Ovary (tissue), 9 donors: Measurements from ENCODE around the gene GRID2. TPM values are rescaled to one million over a fixed set of nuclear protein-coding genes. Genes with fewer than 3 reads are reported as not detected.
A peak's percentile ranks its signal among the peaks of the same experiment; 100 is the strongest.

Source experiments
- DNase-seq, 5 donors: peaks; one replicate each; pipeline ENCODE4 v3.0.0-alpha.2; 2019 to 2020
- H3K27ac ChIP-seq, 2 donors: fragments of 200-600 bp; one replicate each; pipeline versions ENCODE4 v1.5.1 to v1.8.0; 2019 to 2022
- H3K27me3 ChIP-seq: fragments of 200-600 bp; one replicate; pipeline ENCODE4 v1.8.0; 2022
- H3K36me3 ChIP-seq: fragments of 200-600 bp; sonication (generic); one replicate; pipeline ENCODE4 v1.5.1; 2019
- H3K4me1 ChIP-seq: one replicate; pipeline ENCODE4 v1.8.1; 2013; ENCODE audit warnings: mild to moderate bottlenecking, moderate library complexity; ENCODE audit not compliant: insufficient read depth
- H3K4me3 ChIP-seq: fragments of 200-600 bp; sonication (generic); one replicate; pipeline ENCODE4 v1.5.1; 2017
- H3K9me3 ChIP-seq, 2 donors: fragments of 200-600 bp in 1 of 2; sonication (generic) in 1 of 2; one replicate each; pipeline versions ENCODE4 v1.5.1 to v1.8.1; 2013 to 2019; ENCODE audit warnings: mild to moderate bottlenecking in 1 of 2, moderate library complexity in 1 of 2
- CTCF ChIP-seq, 3 donors: fragments of 450-650 bp in 2 of 3; fragments of 200-600 bp in 1 of 3; IDR thresholded peaks; one replicate each; pipeline versions ENCODE4 v1.5.1 to v1.8.0; 2016 to 2022; ENCODE audit warnings: antibody characterized with exemption in 3 of 3, mild to moderate bottlenecking in 1 of 3
- EP300 ChIP-seq: sonication (generic); formaldehyde crosslinking; IDR thresholded peaks from one replicate; pipeline ENCODE4 v1.6.1; 2017; ENCODE audit warnings: antibody characterized with exemption
- POLR2A ChIP-seq: fragments of 450-650 bp; IDR thresholded peaks from one replicate; pipeline ENCODE4 v1.6.1; 2017; ENCODE audit warnings: antibody characterized with exemption, mild to moderate bottlenecking, moderate library complexity
- WGBS, 3 donors: extraction: QIAGEN DNeasy Blood & Tissue Kit in 1 of 3; methylation state at CpG; one replicate each; pipeline versions ENCODE4 v1.1.5 to v1.1.7; 2013 to 2017; 5-methylcytosine and 5-hydroxymethylcytosine counted together
- intact Hi-C, 4 donors: fragments of 100-400 bp; cut with DNase I; formaldehyde crosslinking; loops; one replicate each; pipeline versions ENCODE4 v1.11.0 to v1.15.1; 2022 to 2023
- polyA plus RNA-seq, 2 donors: library from polyadenylated mRNA; stranded (reverse); fragments of 200-250 nt in 1 of 2; fragments of 350-450 nt in 1 of 2; fragmentation: Illumina TruSeq in 1 of 2; extraction: RNeasy Lipid Tissue Mini Kit (QIAGEN cat#74804) in 1 of 2; gene quantifications; one replicate each; pipeline ENCODE4 v1.2.3, GENCODE V29; 2013 to 2014
- total RNA-seq, 7 donors: library from RNA; depleted of rRNA in 2 of 7; stranded (reverse); fragments of >200 nt in 2 of 7; fragmentation: NEBNext Ultra II Directional in 3 of 7; extraction: Animal tissue kit (Norgen Biotek cat#: 25700) in 3 of 7; gene quantifications; one replicate each; pipeline versions ENCODE4 v1.1.0 to v1.2.4, GENCODE V29; 2016 to 2023
- donor health status: DM: no; HTN: no; CAD: no; lungs with moderate emphysema.
- donor health status: DM: no; HTN: no; CAD: no.
- donor health status: Bipolar disorder and iron deficiency.
- donor health status: DM: yes; HTN: yes; CAD: no.
- donor health status: DM: no; HTN: no; CAD: no.
- donor health status: DM: yes; HTN: yes; CAD: no.

GRID2 gene
- total and polyA plus RNA-seq, 9 donors: 0.65 to 6.8 (median 2.6) TPM

DNA sequence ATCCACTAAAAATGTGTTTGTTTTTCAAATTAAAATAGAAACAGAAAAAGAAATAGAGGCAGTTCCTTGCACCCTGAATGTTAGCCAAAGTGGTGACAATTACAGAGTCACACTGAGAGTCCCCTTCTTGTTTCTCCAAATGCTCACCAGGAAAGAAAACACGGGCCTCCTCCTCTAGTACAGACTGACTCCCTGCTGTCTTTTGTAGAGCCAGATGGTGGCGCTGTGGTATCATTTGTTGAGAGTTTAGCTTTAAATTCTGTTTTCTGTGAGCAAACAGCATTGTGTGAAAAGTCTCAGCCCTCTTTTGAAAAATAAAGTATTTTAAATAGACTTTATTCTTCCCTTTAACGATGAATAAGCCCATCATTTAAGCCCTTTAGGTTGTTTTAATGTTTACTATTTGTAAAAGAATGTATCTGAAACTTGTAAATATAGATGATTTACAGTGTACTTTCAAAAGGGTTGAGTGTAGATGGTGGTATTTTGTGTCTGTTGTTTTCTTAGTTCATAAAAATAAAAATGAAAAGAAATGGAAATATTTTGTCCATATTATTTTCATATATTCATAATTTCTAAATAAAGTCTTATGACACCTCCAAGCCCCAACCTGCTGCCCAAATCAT lies 1487.9 kb downstream of the GRID2 start:
- DNase-seq: peak; percentile 25 to 47 (median 46)
- TF ChIP-seq EP300 (no peak), CTCF (IDR thresholded peaks at IDR 0.05) (peak in 2 of 3 donors; percentile 26 to 53), POLR2A (no peak)
- Histone ChIP-seq H3K4me3 (no peak overlapping the region), H3K27ac (no peak overlapping the region), H3K9me3 (no peaks in the 10 kb centered on the region), H3K36me3 (no peaks in the 10 kb centered on the region), H3K4me1 (no peaks in the 10 kb centered on the region), H3K27me3 (no peaks in the 10 kb centered on the region)
- WGBS, 3 donors: 0 to 1% (median 0%) methylated on average over 3 of the region's 3 CpGs
- intact Hi-C loops: no loop called here

- DNase-seq: no peak
- 78 to 81% (median 80%) methylated on average over 4 of the region's 4 CpGs for WGBS, 3 donors
- no peak overlapping the region for H3K27ac ChIP-seq
- no peak for TF ChIP-seq CTCF (IDR thresholded peaks at IDR 0.05)
- TF ChIP-seq EP300: no peak
- no peak for TF ChIP-seq POLR2A
- no peaks in the 10 kb centered on the region for H3K36me3 ChIP-seq
- no peak overlapping the region for H3K4me3 ChIP-seq
- H3K27me3 ChIP-seq: no peaks in the 10 kb centered on the region
- no peaks in the 10 kb centered on the region for H3K4me1 ChIP-seq
- no peaks in the 10 kb centered on the region for H3K9me3 ChIP-seq
- intact Hi-C loops: no loop called here
Observed at GRCh38 chr4:93802045-93802444, 1498.3 kb downstream of the GRID2 start.

DNA sequence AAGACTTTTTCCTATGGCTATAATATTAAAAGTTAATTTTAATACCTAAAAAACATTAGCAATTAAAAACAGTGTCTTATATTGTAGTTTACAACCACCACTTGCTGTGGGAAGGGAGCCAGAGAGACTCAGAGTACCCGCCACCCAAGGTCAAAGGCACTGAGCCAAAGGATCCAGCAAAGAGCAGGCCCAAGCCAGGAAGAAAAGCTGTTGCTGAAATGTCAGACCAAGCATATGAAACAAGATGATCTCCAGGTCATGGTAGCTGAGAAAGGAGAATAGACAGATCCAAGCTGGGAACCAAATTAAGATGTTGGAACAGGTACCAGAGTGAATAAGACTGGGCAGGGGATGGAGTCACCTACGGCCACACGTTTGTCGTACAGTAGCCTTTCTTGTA lies 1506.0 kb downstream of the GRID2 start:
- peak; percentile 41 to 82 (median 73) for DNase-seq
- Histone ChIP-seq H3K4me1 (peaks cover 5% of the 10 kb centered on the region), H3K27ac (no peak overlapping the region), H3K27me3 (no peaks in the 10 kb centered on the region), H3K36me3 (no peaks in the 10 kb centered on the region), H3K9me3 (no peaks in the 10 kb centered on the region), H3K4me3 (no peak overlapping the region)
- WGBS, 3 donors: 28 to 49% (median 35%) methylated on average over 4 of the region's 4 CpGs
- TF ChIP-seq CTCF (IDR thresholded peaks at IDR 0.05) (no peak), POLR2A (no peak), EP300 (no peak)
- intact Hi-C loops: no loop called here

DNA sequence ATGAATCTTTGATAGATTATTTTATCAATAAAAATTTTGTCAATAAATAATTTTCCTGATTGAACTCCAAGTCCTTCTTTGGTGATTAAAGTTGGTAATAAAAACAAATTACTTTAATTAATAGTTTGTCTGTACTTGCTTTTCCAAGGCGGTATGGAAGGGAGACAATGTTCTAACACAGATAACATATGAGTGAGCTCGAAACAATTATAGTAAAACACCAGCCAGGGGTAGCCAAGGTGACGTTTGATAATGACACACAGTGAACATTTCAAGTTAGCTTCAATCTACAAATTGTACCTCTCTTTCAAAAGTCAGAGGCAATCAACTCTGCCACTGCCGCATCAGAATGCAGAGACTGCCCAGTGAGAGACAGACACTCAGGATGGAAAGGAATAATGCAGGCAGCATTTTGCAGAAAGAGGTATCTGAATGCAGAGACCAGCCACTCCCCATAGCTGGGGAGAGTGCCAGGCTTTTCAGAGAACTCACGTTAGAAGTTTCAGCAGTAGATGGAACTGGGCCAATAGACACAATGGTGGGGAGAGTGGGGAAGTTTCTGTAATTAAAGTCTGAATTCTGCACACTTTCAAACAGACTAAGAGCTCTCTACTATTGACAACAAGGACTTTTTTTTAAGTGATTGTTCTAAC lies 1506.7 kb downstream of the GRID2 start:
- TF ChIP-seq POLR2A (no peak), EP300 (no peak), CTCF (IDR thresholded peaks at IDR 0.05) (no peak)
- no peak overlapping the region for H3K4me3 ChIP-seq
- H3K27ac ChIP-seq: no peak overlapping the region
- DNase-seq: peak in 3 of 5 donors; percentile 28 to 52 (median 38)
- H3K27me3 ChIP-seq: no peaks in the 10 kb centered on the region
- 14 to 28% (median 27%) methylated on average over 5 of the region's 5 CpGs for WGBS, 3 donors
- peaks cover 5% of the 10 kb centered on the region for H3K4me1 ChIP-seq
- H3K9me3 ChIP-seq: no peaks in the 10 kb centered on the region
- intact Hi-C loops: no loop called here
- no peaks in the 10 kb centered on the region for H3K36me3 ChIP-seq
